Lung (tissue), 16 donors: Measurements from ENCODE around the gene KCNH8. TPM values are rescaled to one million over a fixed set of nuclear protein-coding genes. Genes with fewer than 3 reads are reported as not detected.
"Not testable (repeated sequence)": the region's sequence is repeated elsewhere in the genome, so short reads cannot be mapped to it uniquely, and the experiment has no call there.

ENCODE experiments used
- ATAC-seq: fragments of 200-7000 bp; cut with Tn5 transposase; one replicate; pipeline ENCODE4 v1.9.1; 2020; ENCODE audit warnings: moderate number of reproducible peaks; ENCODE audit not compliant: insufficient read depth, low FRiP score
- DNase-seq, 3 donors: peaks; one replicate each; pipeline ENCODE4 v3.0.0-alpha.2; 2013 to 2017
- H3K27ac ChIP-seq, 2 donors: one replicate each; pipeline ENCODE4 v1.5.1; 2013; ENCODE audit warnings: mild to moderate bottlenecking in 2 of 2, moderate library complexity in 2 of 2, control low read depth in 1 of 2, inconsistent platforms in 1 of 2, low read depth in 1 of 2, low read length in 1 of 2
- H3K27me3 ChIP-seq, 3 donors: one replicate each; pipeline ENCODE4 v1.5.1; 2013; ENCODE audit warnings: low read length in 2 of 3; ENCODE audit not compliant: control insufficient read depth in 3 of 3, insufficient read depth in 3 of 3
- H3K36me3 ChIP-seq, 4 donors: one replicate each; pipeline ENCODE4 v1.5.1; 2013; ENCODE audit warnings: low read length in 4 of 4, mild to moderate bottlenecking in 1 of 4, moderate library complexity in 1 of 4; ENCODE audit not compliant: control insufficient read depth in 4 of 4, insufficient read depth in 4 of 4
- H3K4me1 ChIP-seq, 5 donors: one replicate each; pipeline ENCODE4 v1.5.1; 2013; ENCODE audit warnings: low read length in 5 of 5, mild to moderate bottlenecking in 2 of 5, moderate library complexity in 1 of 5; ENCODE audit not compliant: control insufficient read depth in 5 of 5, insufficient read depth in 5 of 5
- H3K4me3 ChIP-seq: one replicate; pipeline ENCODE4 v1.5.1; 2013; ENCODE audit warnings: mild to moderate bottlenecking, control low read depth, moderate library complexity
- H3K9ac ChIP-seq, 2 donors: one replicate each; pipeline ENCODE4 v1.5.1; 2013; ENCODE audit warnings: low read length in 2 of 2, control low read depth in 1 of 2; ENCODE audit not compliant: insufficient read depth in 1 of 2
- H3K9me3 ChIP-seq, 4 donors: one replicate each; pipeline ENCODE4 v1.5.1; 2013; ENCODE audit warnings: low read length in 3 of 4, mild to moderate bottlenecking in 1 of 4, moderate library complexity in 1 of 4; ENCODE audit not compliant: control insufficient read depth in 4 of 4, insufficient read depth in 3 of 4
- WGBS, 2 donors: extraction: QIAGEN DNeasy Blood & Tissue Kit; methylation state at CpG; one replicate each; pipeline ENCODE4 v1.1.7; 2013; 5-methylcytosine and 5-hydroxymethylcytosine counted together
- long read RNA-seq, 5 donors: transcript quantifications; one replicate each; lab custom pipeline, GENCODE V29; 2026
- polyA plus RNA-seq, 2 donors: library from polyadenylated mRNA; stranded (reverse); fragments of 200-250 nt; gene quantifications; one replicate each; pipeline ENCODE4 v1.2.1, GENCODE V29; 2013
- total RNA-seq, 2 donors: library from RNA; depleted of rRNA in 1 of 2; stranded (reverse); fragments of >200 nt in 1 of 2; gene quantifications; one replicate each; pipeline ENCODE4 v1.2.1, GENCODE V29; 2014 to 2021
- TF ChIP-seq, protein P1 (sequence below): IDR thresholded peaks from 2 replicates; pipeline ENCODE4 v1.5.1; 2012; ENCODE audit warnings: mild to moderate bottlenecking; ENCODE audit errors: control extremely low read depth, extremely low read depth
- donor health status: control.
- donor health status: control.
- donor health status: Bipolar disorder and iron deficiency.
- donor health status: healthy.
- donor health status: DM: yes; HTN: yes; CAD: no.

Gene KCNH8
- total RNA-seq (under 1 TPM; 0.25 to 0.94 TPM), polyA plus RNA-seq (under 1 TPM; 0.06 TPM)
- long read RNA-seq, donor 1, result 0 reads
- long read RNA-seq, donor 2, result 0 reads
- long read RNA-seq, donor 3, result 0 reads
- long read RNA-seq, donor 4, full-length matches to known transcripts, result 1 of 1 reads
- long read RNA-seq, donor 4, partial matches to known transcripts, result 0 of 1 reads
- long read RNA-seq, donor 4, other reads (novel, unspliced or antisense), result 0 of 1 reads
- long read RNA-seq, donor 5, result 0 reads

DNA sequence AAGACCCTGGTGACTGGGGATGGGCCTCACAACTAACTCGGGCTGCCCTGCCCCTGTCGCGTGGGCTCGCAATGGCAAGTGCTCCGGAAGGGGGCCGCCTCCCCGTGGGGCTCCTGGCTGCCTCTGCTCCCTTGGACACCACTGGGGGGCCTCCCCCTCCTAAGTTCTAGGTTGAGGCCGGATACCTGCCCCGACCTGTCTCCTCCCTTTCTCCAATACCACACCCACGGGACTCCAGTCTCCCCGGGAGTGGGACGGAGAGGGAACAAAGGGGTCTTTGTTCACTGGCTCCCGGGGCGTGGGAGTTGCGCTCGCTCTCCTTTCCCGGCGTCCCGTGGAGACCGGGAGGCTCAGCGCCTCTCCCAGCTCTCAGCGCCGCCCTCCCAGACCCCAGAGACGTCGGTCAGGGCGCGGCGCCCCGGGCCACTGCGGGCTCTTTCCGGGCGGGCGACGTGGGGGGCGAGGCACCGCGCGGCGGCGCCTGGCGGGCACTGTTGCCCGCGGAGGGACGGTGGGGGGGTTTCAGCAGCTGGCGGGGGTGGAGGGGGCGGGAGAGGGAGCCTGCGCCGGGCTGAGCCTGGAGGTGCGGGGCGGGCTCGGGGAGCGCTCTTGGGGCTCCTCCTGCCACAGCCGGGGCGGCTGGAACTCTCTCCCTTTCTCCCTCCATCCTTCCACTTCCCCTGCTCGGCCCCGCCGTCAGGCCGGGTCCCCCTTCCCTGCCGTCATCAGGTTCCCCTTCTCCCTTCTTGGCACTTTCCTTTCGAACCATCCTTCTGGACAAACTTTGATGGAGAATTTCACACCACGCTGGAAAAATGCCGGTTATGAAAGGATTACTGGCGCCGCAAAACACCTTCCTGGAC is at the start of gene KCNH8:
KCNH8 (plus strand) TSS at position 606 of the 863 bp plus-strand sequence; CDS start at position 816, 210 bp downstream.
- Histone ChIP-seq H3K27ac (no peak within 1 kb of the TSS), H3K27me3 (peaks cover 0 to 16% (median 5%) of the 10 kb centered on the region in 3 donors), H3K9ac (peak within 1 kb of the TSS; percentile 26 to 55), H3K36me3 (no peaks in the 10 kb centered on the region), H3K4me3 (peak within 1 kb of the TSS; percentile 59), H3K9me3 (peaks cover 0 to 2% (median 0%) of the 10 kb centered on the region in 4 donors), H3K4me1 (peaks cover 0 to 9% (median 0%) of the 10 kb centered on the region in 5 donors)
- TF ChIP-seq, protein P1, sequence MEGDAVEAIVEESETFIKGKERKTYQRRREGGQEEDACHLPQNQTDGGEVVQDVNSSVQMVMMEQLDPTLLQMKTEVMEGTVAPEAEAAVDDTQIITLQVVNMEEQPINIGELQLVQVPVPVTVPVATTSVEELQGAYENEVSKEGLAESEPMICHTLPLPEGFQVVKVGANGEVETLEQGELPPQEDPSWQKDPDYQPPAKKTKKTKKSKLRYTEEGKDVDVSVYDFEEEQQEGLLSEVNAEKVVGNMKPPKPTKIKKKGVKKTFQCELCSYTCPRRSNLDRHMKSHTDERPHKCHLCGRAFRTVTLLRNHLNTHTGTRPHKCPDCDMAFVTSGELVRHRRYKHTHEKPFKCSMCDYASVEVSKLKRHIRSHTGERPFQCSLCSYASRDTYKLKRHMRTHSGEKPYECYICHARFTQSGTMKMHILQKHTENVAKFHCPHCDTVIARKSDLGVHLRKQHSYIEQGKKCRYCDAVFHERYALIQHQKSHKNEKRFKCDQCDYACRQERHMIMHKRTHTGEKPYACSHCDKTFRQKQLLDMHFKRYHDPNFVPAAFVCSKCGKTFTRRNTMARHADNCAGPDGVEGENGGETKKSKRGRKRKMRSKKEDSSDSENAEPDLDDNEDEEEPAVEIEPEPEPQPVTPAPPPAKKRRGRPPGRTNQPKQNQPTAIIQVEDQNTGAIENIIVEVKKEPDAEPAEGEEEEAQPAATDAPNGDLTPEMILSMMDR, result no peak
- peak; percentile 22 to 38 (median 37) for DNase-seq
- 0 to 1% methylated on average over 54 to 64 of the region's 64 CpGs for WGBS, 2 donors
- no peak for ATAC-seq

DNA sequence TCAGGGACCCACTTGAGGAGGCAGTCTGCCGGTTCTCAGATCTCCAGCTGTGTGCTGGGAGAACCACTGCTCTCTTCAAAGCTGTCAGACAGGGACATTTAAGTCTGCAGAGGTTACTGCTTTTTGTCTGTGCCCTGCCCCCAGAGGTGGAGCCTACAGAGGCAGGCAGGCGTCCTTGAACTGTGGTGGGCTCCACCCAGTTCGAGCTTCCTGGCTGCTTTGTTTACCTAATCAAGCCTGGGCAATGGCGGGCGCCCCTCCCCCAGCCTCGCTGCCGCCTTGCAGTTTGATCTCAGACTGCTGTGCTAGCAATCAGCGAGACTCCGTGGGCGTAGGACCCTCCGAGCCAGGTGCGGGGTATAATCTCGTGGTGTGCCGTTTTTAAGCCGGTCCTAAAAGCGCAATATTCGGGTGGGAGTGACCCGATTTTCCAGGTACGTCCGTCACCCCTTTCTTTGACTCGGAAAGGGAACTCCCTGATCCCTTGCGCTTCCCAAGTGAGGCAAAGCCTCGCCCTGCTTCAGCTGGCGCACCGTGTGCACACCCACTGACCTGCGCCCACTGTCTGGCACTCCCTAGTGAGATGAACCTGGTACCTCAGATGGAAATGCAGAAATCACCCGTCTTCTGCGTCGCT is 45.5 kb upstream of the KCNH8 start:
- not testable (repeated sequence) for H3K36me3 ChIP-seq, H3K27me3 ChIP-seq, H3K9ac ChIP-seq, H3K27ac ChIP-seq, DNase-seq, H3K4me3 ChIP-seq, H3K4me1 ChIP-seq, ATAC-seq, H3K9me3 ChIP-seq
- WGBS, 2 donors, result 50 to 61% methylated on average over 22 to 26 of the region's 29 CpGs

DNA sequence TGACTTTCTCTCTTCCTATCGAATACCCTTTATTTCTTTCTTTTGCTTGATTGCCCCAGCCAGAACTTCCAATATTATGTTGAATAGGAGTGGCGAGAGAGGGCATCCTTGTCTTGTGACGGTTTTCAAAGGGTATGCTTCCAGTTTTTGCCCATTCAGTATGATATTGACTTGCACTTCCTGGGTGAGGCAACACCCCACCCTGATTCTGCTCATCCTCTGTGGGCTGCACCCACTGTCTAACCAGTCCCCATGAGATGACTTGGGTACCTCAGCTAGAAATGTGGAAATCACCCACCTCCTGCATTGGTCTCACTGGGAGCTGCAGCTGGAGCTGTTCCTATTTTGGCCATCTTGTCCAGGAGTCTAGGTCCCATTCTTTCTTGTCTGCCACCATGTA is 44.8 kb upstream of the KCNH8 start:
- Histone ChIP-seq H3K4me1 (no peaks in the 10 kb centered on the region), H3K36me3 (no peaks in the 10 kb centered on the region), H3K27ac (no peak overlapping the region), H3K9me3 (peaks cover 0 to 9% (median 2%) of the 10 kb centered on the region in 4 donors), H3K4me3 (no peak overlapping the region), H3K27me3 (no peaks in the 10 kb centered on the region), H3K9ac (no peak overlapping the region)
- DNase-seq, result no peak
- ATAC-seq, result no peak
- 88 to 89% methylated on average over 3 of the region's 3 CpGs for WGBS, 2 donors
- TF ChIP-seq, protein P1, result no peak

DNA sequence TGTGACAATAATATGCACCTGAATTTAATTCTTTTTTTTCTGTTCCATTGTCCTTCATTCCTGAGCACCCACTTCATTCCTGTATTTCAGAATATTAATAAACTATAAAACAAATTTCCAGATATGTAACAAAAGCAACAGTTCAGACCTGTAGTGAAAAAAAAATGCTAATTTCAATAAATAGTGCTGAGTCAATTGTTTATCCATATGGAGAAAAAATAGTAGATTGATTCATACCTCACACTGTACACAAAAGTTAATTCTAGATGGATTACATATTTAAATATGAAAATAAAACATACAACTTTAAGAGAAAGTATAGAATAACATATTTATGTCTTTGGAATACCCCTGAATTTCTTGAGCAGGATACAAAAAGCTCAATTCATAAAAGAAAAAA is 43.9 kb upstream of the KCNH8 start:
- Histone ChIP-seq H3K27me3 (no peaks in the 10 kb centered on the region), H3K4me3 (no peak overlapping the region), H3K4me1 (no peaks in the 10 kb centered on the region), H3K9ac (no peak overlapping the region), H3K27ac (no peak overlapping the region), H3K36me3 (no peaks in the 10 kb centered on the region), H3K9me3 (peaks cover 0 to 9% (median 4%) of the 10 kb centered on the region in 4 donors)
- no peak for DNase-seq
- no peak for ATAC-seq
- TF ChIP-seq, protein P1, result no peak
